Smooth muscle cell (in vitro differentiated cells): ENCODE data around the gene TNNC1. TPM values are rescaled to one million over a fixed set of nuclear protein-coding genes. Genes with fewer than 3 reads are reported as not detected.

Experiments used
- DNase-seq: peaks from one replicate; lab custom pipeline; 2025; ENCODE audit not compliant: unreplicated experiment; lab: John Stamatoyannopoulos, UW
- H2AFZ ChIP-seq: fragments of 200-600 bp; sonication (generic); 2 replicates; pipeline ENCODE4 v1.6.0; 2016; ENCODE audit warnings: antibody characterized with exemption, low read depth, mild to moderate bottlenecking
- H3F3A ChIP-seq: fragments of 200-600 bp; sonication (generic); 2 replicates; pipeline ENCODE4 v1.6.0; 2017; ENCODE audit warnings: antibody characterized with exemption, low read depth
- H3K27ac ChIP-seq: fragments of 200-600 bp; sonication (generic); 2 replicates; pipeline ENCODE4 v1.5.1; 2016; ENCODE audit warnings: low read depth, mild to moderate bottlenecking
- H3K27me3 ChIP-seq: fragments of 200-600 bp; sonication (generic); 2 replicates; pipeline ENCODE4 v1.6.1; 2016; ENCODE audit warnings: low read depth, mild to moderate bottlenecking
- H3K36me3 ChIP-seq: fragments of 200-600 bp; sonication (generic); 2 replicates; pipeline ENCODE4 v1.5.1; 2016; ENCODE audit warnings: low read depth
- H3K4me1 ChIP-seq: fragments of 200-600 bp; sonication (generic); 2 replicates; pipeline ENCODE4 v1.5.1; 2016; ENCODE audit warnings: low read depth
- H3K4me2 ChIP-seq: fragments of 200-600 bp; sonication (generic); 2 replicates; pipeline ENCODE4 v1.6.0; 2016; ENCODE audit warnings: mild to moderate bottlenecking
- H3K4me3 ChIP-seq: fragments of 200-600 bp; sonication (generic); 2 replicates; pipeline ENCODE4 v1.5.1; 2016; ENCODE audit warnings: mild to moderate bottlenecking
- H3K79me2 ChIP-seq: fragments of 200-600 bp; sonication (generic); 2 replicates; pipeline ENCODE4 v1.6.0; 2016; ENCODE audit warnings: low read depth, mild to moderate bottlenecking
- H3K9ac ChIP-seq: fragments of 200-600 bp; sonication (generic); 2 replicates; pipeline ENCODE4 v1.6.0; 2016; ENCODE audit warnings: low read depth
- H3K9me3 ChIP-seq: fragments of 200-600 bp; sonication (generic); replicated peaks from 2 replicates; pipeline ENCODE4 v1.5.1; 2016; ENCODE audit warnings: low read depth
- H4K20me1 ChIP-seq: fragments of 200-600 bp; sonication (generic); 2 replicates; pipeline ENCODE4 v1.6.0; 2016; ENCODE audit warnings: low read depth
- CTCF ChIP-seq: fragments of 200-600 bp; sonication (generic); IDR thresholded peaks from 2 replicates; pipeline ENCODE4 v1.5.1; 2017; ENCODE audit warnings: borderline replicate concordance, mild to moderate bottlenecking, antibody characterized with exemption; ENCODE audit not compliant: insufficient read depth, poor library complexity, severe bottlenecking
- WGBS: methylation state at CpG from one replicate; pipeline ENCODE4 v1.1.7; 2016; ENCODE audit warnings: low lambda C conversion rate; 5-methylcytosine and 5-hydroxymethylcytosine counted together
- polyA plus RNA-seq: library from polyadenylated mRNA; unstranded; fragments of >200 nt; fragmentation: Nextera tagmentation; extraction: Ambion mirVana; gene quantifications from 2 replicates; pipeline ENCODE4 v1.2.1, GENCODE V29; 2016
- total RNA-seq: library from RNA; depleted of rRNA; stranded (reverse); fragments of >200 nt; gene quantifications from 2 replicates; pipeline ENCODE4 v1.2.3, GENCODE V29; 2014

TNNC1 gene
- total and polyA plus RNA-seq, 2 experiments from 2014 or later: 5.1 to 5.9 TPM

GRCh38 chr3:52406791-52407510 is 46.9 kb downstream of the TNNC1 start:
- 97% methylated on average over 19 of the region's 20 CpGs for WGBS
- Histone ChIP-seq H3K4me3 (no peak overlapping the region), H3K4me1 (peaks cover 16% of the 10 kb centered on the region), H2AFZ (no peak overlapping the region), H3K9ac (no peak overlapping the region), H3F3A (no peaks in the 10 kb centered on the region), H3K4me2 (no peak overlapping the region), H3K27me3 (no peaks in the 10 kb centered on the region), H3K36me3 (no peaks in the 10 kb centered on the region), H3K9me3 (no peaks in the 10 kb centered on the region), H3K79me2 (peaks cover 24% of the 10 kb centered on the region), H4K20me1 (no peaks in the 10 kb centered on the region), H3K27ac (no peak overlapping the region)
- TF ChIP-seq CTCF: no peak
- DNase-seq: no peak

- Histone ChIP-seq H3K4me3 (no peak overlapping the region), H3K9me3 (no peaks in the 10 kb centered on the region), H3K79me2 (peaks cover 24% of the 10 kb centered on the region), H4K20me1 (no peaks in the 10 kb centered on the region), H3K36me3 (no peaks in the 10 kb centered on the region), H3K27me3 (no peaks in the 10 kb centered on the region), H2AFZ (no peak overlapping the region), H3K27ac (no peak overlapping the region), H3K9ac (no peak overlapping the region), H3F3A (no peaks in the 10 kb centered on the region), H3K4me1 (peaks cover 9% of the 10 kb centered on the region), H3K4me2 (no peak overlapping the region)
- TF ChIP-seq CTCF: no peak
- DNase-seq: no peak
- WGBS: 96% methylated on average over 11 of the region's 11 CpGs
Measured at GRCh38 chr3:52406231-52406661, 47.6 kb downstream of the TNNC1 start.

GRCh38 chr3:52405601-52406110 is 48.2 kb downstream of the TNNC1 start:
- Histone ChIP-seq H3K79me2 (peaks cover 24% of the 10 kb centered on the region), H3K9ac (no peak overlapping the region), H3K27me3 (no peaks in the 10 kb centered on the region), H3K9me3 (no peaks in the 10 kb centered on the region), H2AFZ (no peak overlapping the region), H3K4me3 (no peak overlapping the region), H3F3A (no peaks in the 10 kb centered on the region), H3K27ac (no peak overlapping the region), H4K20me1 (no peaks in the 10 kb centered on the region), H3K4me1 (peaks cover 9% of the 10 kb centered on the region), H3K36me3 (no peaks in the 10 kb centered on the region), H3K4me2 (no peak overlapping the region)
- no peak for TF ChIP-seq CTCF
- DNase-seq: no peak
- WGBS: 95% methylated on average over 4 of the region's 4 CpGs

GRCh38 chr3:52405066-52405465 is 48.8 kb downstream of the TNNC1 start:
- DNase-seq: no peak
- peaks cover 24% of the 10 kb centered on the region for H3K79me2 ChIP-seq
- H3K27me3 ChIP-seq: no peaks in the 10 kb centered on the region
- H3K4me3 ChIP-seq: no peak overlapping the region
- H3K4me1 ChIP-seq: peaks cover 9% of the 10 kb centered on the region
- H3K9me3 ChIP-seq: no peaks in the 10 kb centered on the region
- H3F3A ChIP-seq: no peaks in the 10 kb centered on the region
- no peak overlapping the region for H2AFZ ChIP-seq
- TF ChIP-seq CTCF: no peak
- no peaks in the 10 kb centered on the region for H3K36me3 ChIP-seq
- H3K9ac ChIP-seq: no peak overlapping the region
- WGBS: 94% methylated on average over 6 of the region's 6 CpGs
- no peaks in the 10 kb centered on the region for H4K20me1 ChIP-seq
- H3K27ac ChIP-seq: no peak overlapping the region
- no peak overlapping the region for H3K4me2 ChIP-seq
